Fibroblast of mammary gland (primary cell): ENCODE measurements around the gene FGD6.

Experiments used
- DNase-seq: peaks from one replicate; pipeline ENCODE4 v3.0.0-alpha.2; 2010; ENCODE audit warnings: low read depth
- H3K4me3 ChIP-seq: 2 replicates; pipeline ENCODE4 v1.5.1; 2011; ENCODE audit warnings: low read depth, mild to moderate bottlenecking, low read length, moderate library complexity; ENCODE audit not compliant: control insufficient read depth
- TF ChIP-seq, protein P1 (sequence below): conservative IDR thresholded peaks from 2 replicates; pipeline ENCODE4 v1.5.1; 2011; ENCODE audit warnings: low read depth, low read length, inconsistent platforms; ENCODE audit not compliant: control insufficient read depth, insufficient read depth

FGD6 gene

DNA sequence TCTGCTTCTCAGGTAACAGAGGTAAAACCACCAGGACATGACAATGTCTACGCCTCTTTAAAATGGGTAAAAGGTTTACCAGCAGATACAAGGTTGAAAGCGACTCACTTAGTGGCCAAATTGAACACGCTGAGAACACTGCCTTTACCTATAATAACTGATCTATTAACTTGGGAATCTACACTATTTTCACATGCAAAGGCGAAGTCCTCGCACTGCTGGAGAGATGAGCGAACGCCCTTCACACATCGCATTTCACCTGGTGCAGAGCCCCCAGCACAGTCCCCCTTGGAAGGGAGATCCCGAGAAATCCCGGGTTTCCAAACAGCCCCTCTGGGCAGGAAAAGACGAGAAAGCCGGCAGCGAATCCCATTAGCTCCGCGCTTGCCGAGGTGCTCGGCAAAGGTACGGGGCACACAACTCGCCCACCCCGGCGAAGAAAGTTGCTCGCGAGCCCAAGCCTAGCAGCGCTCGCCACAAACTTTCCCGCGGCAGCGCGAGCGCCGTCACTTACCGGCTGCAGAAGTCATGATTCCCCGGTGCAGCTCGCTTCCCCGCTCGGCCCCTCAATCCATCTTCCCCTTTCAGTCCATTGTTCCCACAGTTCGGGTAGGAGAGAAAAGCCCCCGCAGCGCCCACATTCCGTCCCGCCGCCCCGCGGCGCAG lies 423 bp downstream of the FGD6 start:
- DNase-seq = peak; percentile 16
- TF ChIP-seq, protein P1, sequence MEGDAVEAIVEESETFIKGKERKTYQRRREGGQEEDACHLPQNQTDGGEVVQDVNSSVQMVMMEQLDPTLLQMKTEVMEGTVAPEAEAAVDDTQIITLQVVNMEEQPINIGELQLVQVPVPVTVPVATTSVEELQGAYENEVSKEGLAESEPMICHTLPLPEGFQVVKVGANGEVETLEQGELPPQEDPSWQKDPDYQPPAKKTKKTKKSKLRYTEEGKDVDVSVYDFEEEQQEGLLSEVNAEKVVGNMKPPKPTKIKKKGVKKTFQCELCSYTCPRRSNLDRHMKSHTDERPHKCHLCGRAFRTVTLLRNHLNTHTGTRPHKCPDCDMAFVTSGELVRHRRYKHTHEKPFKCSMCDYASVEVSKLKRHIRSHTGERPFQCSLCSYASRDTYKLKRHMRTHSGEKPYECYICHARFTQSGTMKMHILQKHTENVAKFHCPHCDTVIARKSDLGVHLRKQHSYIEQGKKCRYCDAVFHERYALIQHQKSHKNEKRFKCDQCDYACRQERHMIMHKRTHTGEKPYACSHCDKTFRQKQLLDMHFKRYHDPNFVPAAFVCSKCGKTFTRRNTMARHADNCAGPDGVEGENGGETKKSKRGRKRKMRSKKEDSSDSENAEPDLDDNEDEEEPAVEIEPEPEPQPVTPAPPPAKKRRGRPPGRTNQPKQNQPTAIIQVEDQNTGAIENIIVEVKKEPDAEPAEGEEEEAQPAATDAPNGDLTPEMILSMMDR = no peak
- peak overlapping the region; percentile 72 for H3K4me3 ChIP-seq

DNA sequence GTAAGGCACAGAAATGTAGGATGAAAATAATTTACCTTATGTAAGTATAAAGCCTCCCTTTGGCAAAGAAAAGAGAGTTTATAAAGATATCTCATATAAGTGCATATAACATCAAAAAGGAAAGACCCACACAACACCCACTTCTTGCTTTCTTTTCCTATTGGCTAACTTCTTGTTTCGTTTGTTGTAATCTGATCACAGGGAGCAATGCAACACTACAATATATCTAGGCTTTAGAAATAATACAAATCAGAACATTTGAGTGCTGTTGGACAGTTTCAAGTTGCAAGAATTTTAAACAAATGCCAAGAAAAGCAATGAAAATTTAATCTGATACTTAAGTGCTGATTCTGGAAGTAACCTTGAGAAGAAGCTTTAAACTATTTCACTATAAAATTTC lies 1.3 kb downstream of the FGD6 start:
- H3K4me3 ChIP-seq = peak overlapping the region; percentile 72
- peak; percentile 63 for DNase-seq
- TF ChIP-seq, protein P1 = no peak

- DNase-seq = peak; percentile 19
- no peak overlapping the region for H3K4me3 ChIP-seq
- TF ChIP-seq, protein P1 = no peak
Measured at GRCh38 chr12:95214466-95214865, 2.8 kb downstream of the FGD6 start.

DNA sequence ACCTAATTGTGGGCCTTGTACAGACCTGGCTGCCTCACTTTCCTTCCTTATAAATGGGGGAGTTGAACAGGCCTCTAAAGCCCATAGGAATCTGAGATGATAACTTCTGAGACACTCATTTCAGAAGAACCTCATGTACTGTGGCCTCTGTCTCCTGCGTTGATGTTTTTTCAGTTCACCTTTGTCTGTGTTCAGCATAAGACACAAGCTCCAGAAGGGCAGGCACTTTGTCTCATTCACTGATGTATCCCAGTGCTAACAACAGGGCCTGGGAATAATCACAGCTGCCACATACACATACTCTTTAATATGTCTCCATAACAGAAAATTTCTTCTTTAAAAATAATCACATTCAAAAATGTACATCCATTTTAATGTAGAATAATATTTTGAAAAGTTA lies 3.3 kb downstream of the FGD6 start:
- TF ChIP-seq, protein P1 = no peak

DNA sequence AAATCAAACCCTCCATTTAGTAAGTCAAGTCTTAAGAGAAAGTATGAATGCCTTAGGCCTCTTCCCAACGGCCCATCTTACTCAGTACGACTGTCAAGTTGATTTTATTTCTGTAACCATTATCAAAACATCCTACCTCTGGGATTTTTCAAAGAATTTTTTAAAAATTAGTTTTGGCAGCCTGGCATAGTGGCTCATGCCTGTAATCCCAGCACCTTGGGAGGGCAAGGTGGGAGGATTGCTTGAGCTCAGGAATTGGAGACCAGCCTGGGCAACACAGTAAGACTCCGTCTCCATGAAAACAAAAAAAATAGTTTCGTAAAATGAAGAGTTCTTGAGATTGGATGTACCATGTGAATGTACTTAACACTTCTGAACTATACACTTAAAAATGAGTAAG lies 4.1 kb downstream of the FGD6 start:
- TF ChIP-seq, protein P1 = no peak
- no peak for DNase-seq
- H3K4me3 ChIP-seq = no peak overlapping the region

More for the DNA sequence above, 3.3 kb downstream of the FGD6 start:
- no peak for DNase-seq
- H3K4me3 ChIP-seq = no peak overlapping the region

DNA sequence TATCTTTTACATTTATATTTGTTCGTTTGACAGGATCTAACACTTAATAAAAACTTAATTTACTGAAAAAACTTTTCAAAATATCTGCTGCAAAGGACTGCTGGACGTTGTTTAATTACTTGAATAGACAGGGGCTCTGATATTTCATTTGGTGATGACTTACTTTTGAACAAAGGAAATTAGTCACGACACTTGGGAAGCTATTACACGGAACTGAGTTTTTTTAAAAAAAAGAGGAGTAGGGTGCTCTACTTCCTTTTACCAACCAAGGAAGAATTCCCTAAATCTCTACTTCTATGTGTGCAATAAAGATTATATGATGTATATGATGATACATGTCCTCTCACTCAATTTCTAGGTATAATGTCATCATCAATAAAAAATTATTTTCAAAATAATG lies 4.7 kb downstream of the FGD6 start:
- peak; percentile 28 for DNase-seq
- TF ChIP-seq, protein P1 = no peak
- H3K4me3 ChIP-seq = no peak overlapping the region
